ENCODE results near the gene PIGQ. TPM values are rescaled to one million over a fixed set of nuclear protein-coding genes. Genes with fewer than 3 reads are reported as not detected.
A peak's percentile ranks its signal among the peaks of the same experiment; 100 is the strongest.

Gene PIGQ
- total and polyA plus RNA-seq, 2 of the 8 experiments (the other 6 are each of a cell fraction or from before 2014, with no cell fraction given) = 36.0 to 49.2 TPM

DNA sequence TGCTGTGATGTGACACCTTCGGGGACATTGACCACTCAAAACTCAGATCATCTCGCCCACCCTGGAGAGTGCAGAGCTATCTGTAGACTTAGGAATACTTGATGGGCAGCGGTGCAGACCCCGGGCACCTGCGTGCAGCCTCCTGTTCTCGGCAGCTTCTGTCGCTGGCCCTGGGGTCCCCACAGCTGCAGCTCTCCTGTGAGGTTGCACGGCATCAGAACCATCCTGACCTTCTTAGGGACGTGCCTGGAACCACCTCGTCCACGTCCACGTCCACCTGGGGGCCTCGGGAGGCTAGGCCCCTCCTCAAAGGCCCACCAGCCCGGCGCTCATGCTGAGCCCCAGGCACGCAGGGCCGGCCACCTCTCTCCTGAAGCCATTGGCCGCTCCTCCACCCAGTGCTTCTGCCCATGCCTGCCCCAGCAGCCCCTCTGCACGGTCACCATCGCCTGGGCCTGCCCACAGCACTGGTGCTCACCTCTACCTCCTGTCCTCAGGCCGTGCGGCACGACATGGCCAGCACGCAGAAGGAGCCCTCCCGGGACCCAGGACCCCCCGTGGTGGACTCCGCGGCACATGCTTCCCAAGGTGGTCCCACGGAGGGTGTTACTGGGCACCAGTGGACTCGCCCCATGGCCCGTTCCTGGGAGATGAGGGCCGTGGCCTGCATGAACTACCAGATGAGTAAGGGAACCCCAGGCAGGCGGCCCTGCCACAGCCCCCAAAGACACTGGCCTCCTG is 58.7 kb downstream of the PIGQ start:
- no peak overlapping the region for H2BK15ac ChIP-seq (ENCODE audit: low read length)
- peak overlapping the region; percentile 94; the same call in 1 of the 2 replicates for H2BK5ac ChIP-seq (ENCODE audit: low read depth, low read length)
- H2BK120ac ChIP-seq (replicated peaks; ENCODE audit: low read depth, low read length) = no peak overlapping the region
- peaks cover 2% of the 10 kb centered on the region; the same call in 1 of the 2 replicates for H3K23me2 ChIP-seq (ENCODE audit: low read depth, low read length)
- no peak overlapping the region for H3K4me2 ChIP-seq (ENCODE audit: insufficient read depth in 1 of 2, low read depth in 2 of 2, low read length in 2 of 2)
- H2BK12ac ChIP-seq (ENCODE audit: low read depth, low read length) = peak overlapping the region; percentile 60; the same call in 1 of the 2 replicates
- ChIA-PET CTCF (ENCODE audit: partially characterized antibody) (interaction anchor here (1.0 to 2.1 kb wide), 9 partner anchors 10 to 115 kb away, joined by 3 to 7 read pairs (median 3); no protein-coding TSS in a partner anchor), POLR2A (ENCODE audit: partially characterized antibody) (interaction anchor here (0.6 to 1.6 kb wide), 5 partner anchors 9 to 158 kb away, joined by 3 read pairs; partner anchors contain the start of gene RAB40C)
- 94% methylated on average over 30 of the region's 33 CpGs; no CpG with 5 or more reads in 1 of the 2 experiments for WGBS, 2 experiments (ENCODE audit: extremely low coverage in 1 of 2, insufficient coverage in 1 of 2, insufficient read length in 1 of 2, insufficient replicate concordance in 2 of 2, low coverage in 1 of 2, low lambda C conversion rate in 2 of 2, missing lambda C conversion rate in 1 of 2)
- no peaks in the 10 kb centered on the region for H3K27me3 ChIP-seq (replicated peaks in 1 of 4; ENCODE audit: control insufficient read depth in 3 of 4, extremely low read depth in 1 of 4, insufficient read depth in 3 of 4, low read length in 3 of 4)
- H3K14ac ChIP-seq (ENCODE audit: insufficient read length) = no peak overlapping the region
- H3K23ac ChIP-seq (ENCODE audit: insufficient read length) = no peak overlapping the region
- H2BK20ac ChIP-seq (ENCODE audit: low read length) = no peak overlapping the region
- H3K36me3 ChIP-seq (ENCODE audit: control insufficient read depth in 2 of 4, insufficient read depth in 4 of 4, low read length in 3 of 4) = peaks cover 0 to 16% (median 0%) of the 10 kb centered on the region in 4 experiments; a peak in 3 of 8 replicates
- no peak overlapping the region for H3K9ac ChIP-seq (replicated peaks in 1 of 4; ENCODE audit: extremely low read depth in 1 of 4, low read depth in 3 of 4, low read length in 3 of 4)
- no peaks in the 10 kb centered on the region for H3K79me2 ChIP-seq (ENCODE audit: control insufficient read depth in 1 of 2, insufficient read depth in 2 of 2, low read length in 2 of 2)
- H3K18ac ChIP-seq (ENCODE audit: extremely low read depth, low read length) = no peak overlapping the region
- H3K56ac ChIP-seq (replicated peaks; ENCODE audit: insufficient read length, low read depth, low read length) = no peak overlapping the region
- H4K8ac ChIP-seq (ENCODE audit: extremely low read depth, insufficient read depth, low read length) = no peak overlapping the region; the same call in 1 of the 2 replicates
- peaks cover 0 to 25% (median 20%) of the 10 kb centered on the region in 4 experiments; a peak in 6 of 7 replicates for H3K4me1 ChIP-seq (replicated peaks in 1 of 4; ENCODE audit: control insufficient read depth in 3 of 4, insufficient read depth in 4 of 4, low read length in 3 of 4)
- no peak overlapping the region for H4K5ac ChIP-seq (ENCODE audit: insufficient read length, low read depth, low read length)
- H4K20me1 ChIP-seq (replicated peaks in 1 of 2; ENCODE audit: control insufficient read depth in 1 of 2, insufficient read depth in 2 of 2, low read length in 2 of 2) = peaks cover 0 to 2% of the 10 kb centered on the region in 2 experiments
- TF ChIP-seq POLR2A (IDR thresholded peaks at IDR 0.05; ENCODE audit: control extremely low read depth in 1 of 2, low read depth in 2 of 2, low read length in 2 of 2) = no peak
- TF ChIP-seq, protein P1, sequence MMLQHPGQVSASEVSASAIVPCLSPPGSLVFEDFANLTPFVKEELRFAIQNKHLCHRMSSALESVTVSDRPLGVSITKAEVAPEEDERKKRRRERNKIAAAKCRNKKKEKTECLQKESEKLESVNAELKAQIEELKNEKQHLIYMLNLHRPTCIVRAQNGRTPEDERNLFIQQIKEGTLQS (IDR thresholded peaks at IDR 0.05; ENCODE audit: insufficient read depth, low read depth, low read length) = no peak
- TF ChIP-seq SP2 (IDR thresholded peaks at IDR 0.05; ENCODE audit: low read length) = no peak
- TF ChIP-seq, protein P2, sequence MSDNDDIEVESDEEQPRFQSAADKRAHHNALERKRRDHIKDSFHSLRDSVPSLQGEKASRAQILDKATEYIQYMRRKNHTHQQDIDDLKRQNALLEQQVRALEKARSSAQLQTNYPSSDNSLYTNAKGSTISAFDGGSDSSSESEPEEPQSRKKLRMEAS (IDR thresholded peaks at IDR 0.05) = no peak
- TF ChIP-seq SP1 (IDR thresholded peaks at IDR 0.05; ENCODE audit: low read depth, low read length) = no peak
- no peak for TF ChIP-seq SRF (IDR thresholded peaks at IDR 0.05; ENCODE audit: low read depth, low read length)
- no peak for TF ChIP-seq HDAC6 (IDR thresholded peaks at IDR 0.05; ENCODE audit: low read depth, low read length)
- H2AFZ ChIP-seq (ENCODE audit: low read length) = no peak overlapping the region
- H2AK5ac ChIP-seq (ENCODE audit: low read depth, low read length) = peak overlapping the region; percentile 26; the same call in 1 of the 2 replicates
- DNase-seq (ENCODE audit: low read depth in 1 of 2, low spot score in 2 of 2) (no peak), FAIRE-seq (no peak)
- peak overlapping the region; percentile 72 for H3K4ac ChIP-seq (replicated peaks; ENCODE audit: insufficient read length, low read depth, low read length)
- no peak overlapping the region for H3K27ac ChIP-seq (ENCODE audit: low read depth, low read length)
- no peak overlapping the region for H4K91ac ChIP-seq (replicated peaks; ENCODE audit: insufficient read length, low read length)
- no peaks in the 10 kb centered on the region for H3K9me3 ChIP-seq (ENCODE audit: insufficient read depth in 2 of 2, low read depth in 1 of 2, low read length in 1 of 2)
- peaks cover 4% of the 10 kb centered on the region; the same call in 1 of the 2 replicates for H3K79me1 ChIP-seq (ENCODE audit: low read depth, low read length)
- H3K4me3 ChIP-seq (ENCODE audit: extremely low read depth in 1 of 4, insufficient read depth in 2 of 4, low read depth in 3 of 4, low read length in 4 of 4) = no peak overlapping the region

Data from H1 (cell line).